HL-60 (cell line): ENCODE results near the gene TP53TG3F.
"Not testable (repeated sequence)": the region's sequence is repeated elsewhere in the genome, so short reads cannot be mapped to it uniquely, and the experiment has no call there.

Source experiments
- DNase-seq, 2 experiments: peaks; one replicate each; pipeline ENCODE4 v3.0.0-alpha.2; 2010 to 2020; ENCODE audit warnings: low read depth in 1 of 2, low spot score in 1 of 2
- H3K27ac ChIP-seq: fragments of 250-450 bp; sonication (Bioruptor Pico); replicated peaks from 2 replicates; pipeline ENCODE4 v1.5.1; 2020; ENCODE audit warnings: mild to moderate bottlenecking, moderate library complexity
- H3K27me3 ChIP-seq: fragments of 250-450 bp; sonication (Bioruptor Pico); 2 replicates; pipeline ENCODE4 v1.5.1; 2021; ENCODE audit warnings: mild to moderate bottlenecking, moderate library complexity; ENCODE audit not compliant: insufficient read depth, poor library complexity, severe bottlenecking
- H3K4me3 ChIP-seq: replicated peaks from 2 replicates; pipeline ENCODE4 v1.5.1; 2011; ENCODE audit warnings: mild to moderate bottlenecking, control low read depth, low read length; ENCODE audit not compliant: insufficient read depth
- long read RNA-seq: library from polyadenylated mRNA; unstranded; transcript quantifications from one replicate; pipeline ENCODE4 v2.0.0, GENCODE V29; 2020

The TP53TG3F gene
- long read RNA-seq: 0 reads

GRCh38 chr16:33459312-33459711 lies at the start of gene TP53TG3F:
TP53TG3F (plus strand) TSS chr16:33459612; CDS start chr16:33459680, 68 bp downstream.
- DNase-seq, H3K27me3 ChIP-seq, H3K27ac ChIP-seq, H3K4me3 ChIP-seq: not testable (repeated sequence)

GRCh38 chr16:33491611-33492010 lies 32.2 kb downstream of the TP53TG3F start:
- H3K27ac ChIP-seq, DNase-seq, H3K4me3 ChIP-seq: not testable (repeated sequence)

GRCh38 chr16:33507231-33507630 lies 47.8 kb downstream of the TP53TG3F start:
- not testable (repeated sequence) for H3K27me3 ChIP-seq, H3K27ac ChIP-seq, H3K4me3 ChIP-seq, DNase-seq

More at GRCh38 chr16:33491611-33492010, 32.2 kb downstream of the TP53TG3F start:
- not testable (repeated sequence) for H3K27me3 ChIP-seq

DNA sequence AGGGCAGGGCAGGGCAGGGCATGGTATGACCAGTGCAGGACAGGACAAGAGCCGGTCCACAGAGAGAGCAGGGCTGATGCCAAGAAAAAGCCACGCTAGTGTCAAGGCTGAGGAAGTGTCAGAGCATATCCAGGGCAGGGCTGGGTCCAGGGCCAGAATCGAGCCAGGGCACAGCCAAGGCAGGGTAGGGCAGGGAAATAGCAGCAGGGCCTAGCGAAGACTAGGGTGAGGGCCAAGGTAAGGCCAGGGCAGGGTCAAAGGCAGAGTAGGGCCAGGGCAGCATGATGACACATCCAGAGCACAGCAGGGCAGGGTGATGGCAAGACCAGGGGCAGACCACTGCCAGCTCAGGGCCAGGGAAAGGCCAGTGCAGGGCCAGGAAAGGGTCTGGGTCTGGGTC lies 49.7 kb downstream of the TP53TG3F start:
- H3K27me3 ChIP-seq, H3K27ac ChIP-seq, H3K4me3 ChIP-seq, DNase-seq: not testable (repeated sequence)

DNA sequence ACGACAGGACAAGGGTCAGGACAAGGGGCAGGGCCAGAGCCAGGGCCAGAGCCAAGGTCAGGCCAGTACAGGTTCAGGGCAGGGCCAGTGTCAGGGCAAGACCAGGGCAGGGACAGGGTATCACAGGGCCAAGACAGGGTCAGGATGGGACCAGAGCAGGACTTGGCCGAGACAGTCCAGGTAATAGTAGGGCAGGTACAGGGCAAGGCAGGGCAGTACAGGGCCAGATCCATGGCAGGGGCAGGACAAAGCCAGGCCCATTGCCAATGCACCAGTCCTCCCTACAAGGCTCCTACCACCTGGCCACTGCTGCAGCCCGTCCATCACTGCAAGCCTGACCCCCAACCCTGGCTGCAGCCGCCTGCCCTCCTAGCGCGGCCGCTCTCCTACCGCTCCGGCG lies 50.5 kb downstream of the TP53TG3F start:
- H3K27me3 ChIP-seq, H3K27ac ChIP-seq, H3K4me3 ChIP-seq, DNase-seq: not testable (repeated sequence)
